PC-3 (cell line): ENCODE measurements around the gene DNAJC4.

Source experiments
- CTCF ChIP-seq: fragments of 300-600 bp; sonication (generic); conservative IDR thresholded peaks from 2 replicates; pipeline ENCODE4 v1.5.1; 2017; ENCODE audit warnings: antibody characterized with exemption, low read depth, mild to moderate bottlenecking, low read length
- EZH2phosphoT487 ChIP-seq: fragments of 300-600 bp; sonication (generic); IDR thresholded peaks from 2 replicates; pipeline ENCODE4 v1.6.1; 2018; ENCODE audit warnings: mild to moderate bottlenecking, antibody characterized with exemption, low read length, borderline replicate concordance

- TF ChIP-seq EZH2phosphoT487: no peak
- TF ChIP-seq CTCF: peak; percentile 39; the same call in 1 of the 2 replicates
Observed at GRCh38 chr11:64185693-64186491, 44.5 kb upstream of the DNAJC4 start, which contains the start of gene STIP1.
